Activated naive CD4-positive, alpha-beta T cell treated with anti-CD3 and anti-CD28 coated beads, Interleukin-2, amount 50 U/mL, for 72 hours (primary cell): ENCODE measurements around the gene ATP8B1. TPM values are rescaled to one million over a fixed set of nuclear protein-coding genes. Genes with fewer than 3 reads are reported as not detected.
"Not testable (repeated sequence)": the region's sequence is repeated elsewhere in the genome, so short reads cannot be mapped to it uniquely, and the experiment has no call there.

ENCODE experiments used
- ATAC-seq, 2 donors: fragments of 150-1000 bp; cut with Tn5 transposase; 2 replicates each; pipeline ENCODE4 v1.10.0; 2021; ENCODE audit warnings: mild to moderate bottlenecking in 2 of 2, moderate library complexity in 2 of 2
- DNase-seq, 2 donors: peaks; one replicate each; pipeline ENCODE4 v3.0.0; 2021 to 2022; ENCODE audit warnings: low spot score in 2 of 2
- H3K27ac Mint-ChIP-seq, 2 donors: one replicate each; pipeline ENCODE4 v1.8.0; 2022; ENCODE audit warnings: mild to moderate bottlenecking in 2 of 2, mixed read lengths in 2 of 2
- H3K36me3 Mint-ChIP-seq, 2 donors: one replicate each; pipeline ENCODE4 v1.8.0; 2022; ENCODE audit warnings: mixed read lengths in 2 of 2
- H3K9me3 Mint-ChIP-seq, 2 donors: one replicate each; pipeline ENCODE4 v1.8.0; 2022; ENCODE audit warnings: mixed read lengths in 2 of 2
- total RNA-seq, 2 donors: library from RNA; stranded (reverse); gene quantifications; one replicate each; pipeline ENCODE4 v1.2.3, GENCODE V29; 2022

The ATP8B1 gene
- total RNA-seq, 2 donors from 2014 or later = not detected

DNA sequence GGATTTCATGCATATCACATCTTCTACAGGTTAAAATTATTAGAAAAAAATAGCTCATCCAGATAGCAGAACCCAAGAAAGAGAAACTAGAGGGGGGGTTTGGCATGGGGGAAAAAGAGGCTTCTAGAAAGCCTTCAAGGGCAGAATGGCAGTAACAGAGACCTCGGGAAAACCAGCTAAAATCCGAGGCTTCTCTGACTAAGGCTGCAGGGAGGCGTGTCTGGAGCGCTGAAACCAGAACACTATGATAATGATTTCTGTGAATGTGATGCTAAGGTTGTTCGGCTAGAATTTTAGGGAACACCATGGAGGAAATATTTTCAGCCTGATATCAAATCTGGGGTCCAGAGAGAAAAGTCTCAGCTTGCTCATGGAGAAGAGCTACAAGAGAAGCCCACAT is 73.0 kb downstream of the ATP8B1 start:
- no peak for DNase-seq
- Mint-ChIP-seq H3K36me3 (peaks cover 21 to 38% of the 10 kb centered on the region in 2 donors), H3K27ac (no peak overlapping the region), H3K9me3 (peaks cover 28% of the 10 kb centered on the region in 2 donors)
- no peak for ATAC-seq

DNA sequence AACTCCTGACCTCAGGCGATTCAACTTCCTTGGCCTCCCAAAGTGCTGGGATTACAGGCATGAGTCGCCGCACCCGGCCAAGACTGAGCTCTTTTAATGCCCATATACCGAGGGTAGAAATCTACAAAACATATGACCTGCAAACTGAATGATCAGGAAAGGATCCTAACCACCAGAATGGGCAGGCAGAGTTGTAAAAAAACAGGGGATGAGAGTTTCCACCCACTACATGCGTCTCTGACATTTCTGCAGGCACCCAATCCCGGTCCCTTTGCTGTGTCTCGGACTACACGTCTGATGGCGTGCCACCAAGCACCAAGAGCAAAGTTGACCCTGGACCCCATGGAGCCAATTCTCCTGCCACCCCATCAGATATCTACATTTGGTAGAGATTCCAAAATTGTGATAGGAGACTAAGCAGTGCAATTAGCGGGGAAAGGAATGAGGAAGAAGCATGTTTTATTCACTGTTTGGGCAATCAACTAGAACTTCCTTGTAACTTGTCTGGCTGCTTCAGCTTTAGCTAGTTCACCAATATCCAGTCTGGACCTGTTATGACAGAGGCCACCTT is 74.1 kb downstream of the ATP8B1 start:
- DNase-seq (no peak), ATAC-seq (no peak)
- Mint-ChIP-seq H3K9me3 (peaks cover 26 to 28% of the 10 kb centered on the region in 2 donors), H3K36me3 (peaks cover 19 to 36% of the 10 kb centered on the region in 2 donors), H3K27ac (no peak overlapping the region)

DNA sequence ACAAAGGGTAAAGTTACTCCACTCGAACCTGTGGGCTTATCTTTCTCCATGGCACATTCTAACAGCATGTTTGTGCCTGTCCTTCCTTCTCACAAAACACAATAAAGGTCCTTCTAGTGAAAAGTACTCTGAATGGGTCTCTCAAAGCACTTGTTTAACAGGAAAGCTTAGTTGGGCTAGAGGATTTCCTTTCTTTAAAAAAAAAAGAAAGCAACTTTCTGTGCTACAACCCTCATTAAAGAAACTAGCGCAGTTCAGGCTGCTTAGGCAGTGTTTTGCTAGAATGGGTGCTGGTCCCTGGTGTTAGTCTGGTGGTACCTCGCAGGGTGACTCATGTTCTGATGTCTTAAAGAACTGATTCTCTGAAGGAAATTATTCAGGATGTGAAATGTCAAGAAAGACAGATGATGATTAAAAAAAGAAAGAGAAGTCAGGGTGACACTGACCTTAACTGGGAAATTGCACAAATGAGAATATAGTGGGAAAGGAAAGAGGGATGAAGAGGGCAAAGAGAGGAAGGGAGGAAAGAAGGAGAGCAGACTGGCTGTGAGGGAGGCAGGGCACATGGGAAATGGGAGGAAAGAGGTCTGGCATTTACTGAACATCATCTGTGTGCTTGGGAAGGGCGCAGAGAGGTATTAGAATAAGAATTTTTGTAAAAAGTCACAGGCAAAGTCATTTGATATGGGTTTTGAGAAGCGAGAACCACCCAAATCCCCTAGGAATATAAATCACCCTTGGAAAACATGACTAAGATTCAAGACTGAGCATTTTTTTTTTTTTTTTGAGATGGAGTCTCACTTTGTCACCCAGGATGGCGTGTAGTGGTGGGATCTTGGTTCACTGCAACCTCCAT is 74.9 kb downstream of the ATP8B1 start:
- DNase-seq (no peak), ATAC-seq (peak in 1 of 2 donors; percentile 24)
- H3K27ac Mint-ChIP-seq = no peak overlapping the region
- H3K9me3 Mint-ChIP-seq = peaks cover 25 to 28% of the 10 kb centered on the region in 2 donors
- peaks cover 16 to 35% of the 10 kb centered on the region in 2 donors for H3K36me3 Mint-ChIP-seq

DNA sequence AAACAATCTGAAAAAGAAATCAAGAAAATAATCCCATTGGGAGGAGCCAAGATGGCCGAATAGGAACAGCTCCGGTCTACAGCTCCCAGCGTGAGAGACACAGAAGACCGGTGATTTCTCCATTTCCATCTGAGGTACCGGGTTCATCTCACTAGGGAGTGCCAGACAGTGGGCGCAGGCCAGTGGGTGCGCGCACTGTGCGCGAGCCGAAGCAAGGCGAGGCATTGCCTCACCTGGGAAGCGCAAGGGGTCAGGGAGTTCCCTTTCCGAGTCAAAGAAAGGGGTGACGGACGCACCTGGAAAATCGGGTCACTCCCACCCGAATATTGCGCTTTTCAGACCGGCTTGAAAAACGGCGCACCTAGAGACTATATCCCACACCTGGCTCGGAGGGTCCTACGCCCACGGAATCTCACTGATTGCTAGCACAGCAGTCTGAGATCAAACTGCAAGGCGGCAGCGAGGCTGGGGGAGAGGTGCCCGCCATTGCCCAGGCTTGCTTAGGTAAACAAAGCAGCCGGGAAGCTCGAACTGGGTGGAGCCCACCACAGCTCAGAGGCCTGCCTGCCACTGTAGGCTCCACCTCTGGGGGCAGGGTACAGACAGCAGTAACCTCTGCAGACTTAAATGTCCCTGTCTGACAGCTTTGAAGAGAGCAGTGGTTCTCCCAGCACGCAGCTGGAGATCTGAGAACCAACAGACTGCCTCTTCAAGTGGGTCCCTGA is 83.7 kb downstream of the ATP8B1 start:
- Mint-ChIP-seq H3K36me3 (peaks cover 11 to 37% of the 10 kb centered on the region in 2 donors), H3K9me3 (peaks cover 31 to 32% of the 10 kb centered on the region in 2 donors)
- DNase-seq, H3K27ac Mint-ChIP-seq, ATAC-seq: not testable (repeated sequence)

DNA sequence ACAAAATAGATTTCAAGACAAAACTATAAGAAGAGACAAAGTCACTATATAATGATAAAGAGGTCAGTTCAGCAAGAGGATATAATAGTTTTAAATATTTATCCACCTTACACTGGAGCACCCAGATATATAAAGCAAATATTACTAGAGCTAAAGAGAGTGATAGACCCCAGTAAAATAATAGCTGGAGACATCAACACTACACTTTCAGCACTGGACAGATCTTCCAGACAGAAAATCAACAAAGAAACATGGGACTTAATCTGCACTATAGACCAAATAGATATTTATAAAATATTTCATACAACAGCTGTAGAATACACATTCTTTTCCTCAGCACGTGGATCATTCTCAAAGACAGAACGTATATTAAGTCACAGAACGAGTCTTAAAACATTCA is 86.6 kb downstream of the ATP8B1 start:
- peaks cover 11 to 41% of the 10 kb centered on the region in 2 donors for H3K36me3 Mint-ChIP-seq
- H3K9me3 Mint-ChIP-seq = peaks cover 31 to 32% of the 10 kb centered on the region in 2 donors
- H3K27ac Mint-ChIP-seq = no peak overlapping the region
- ATAC-seq (no peak), DNase-seq (no peak)

DNA sequence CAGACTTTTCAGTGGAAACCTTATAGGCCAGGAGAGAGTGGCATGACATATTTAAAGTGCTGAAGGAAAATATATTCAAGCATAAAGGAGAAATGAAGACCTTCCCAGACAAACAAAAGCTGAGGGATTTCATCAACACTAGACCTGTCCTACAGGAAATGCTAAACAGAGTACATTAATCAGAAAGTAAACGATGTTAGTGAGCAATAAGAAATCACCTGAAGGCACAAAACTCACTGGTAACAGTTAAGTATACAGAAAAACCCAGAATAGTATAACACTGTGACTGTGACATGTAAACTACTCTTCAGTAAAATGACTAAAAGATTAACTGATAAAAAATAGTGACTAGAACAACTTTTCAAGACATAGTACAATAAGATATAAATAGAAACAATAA is 87.4 kb downstream of the ATP8B1 start:
- H3K9me3 Mint-ChIP-seq = peaks cover 32 to 36% of the 10 kb centered on the region in 2 donors
- DNase-seq = no peak
- ATAC-seq = no peak
- peaks cover 13 to 46% of the 10 kb centered on the region in 2 donors for H3K36me3 Mint-ChIP-seq
- no peak overlapping the region for H3K27ac Mint-ChIP-seq

DNA sequence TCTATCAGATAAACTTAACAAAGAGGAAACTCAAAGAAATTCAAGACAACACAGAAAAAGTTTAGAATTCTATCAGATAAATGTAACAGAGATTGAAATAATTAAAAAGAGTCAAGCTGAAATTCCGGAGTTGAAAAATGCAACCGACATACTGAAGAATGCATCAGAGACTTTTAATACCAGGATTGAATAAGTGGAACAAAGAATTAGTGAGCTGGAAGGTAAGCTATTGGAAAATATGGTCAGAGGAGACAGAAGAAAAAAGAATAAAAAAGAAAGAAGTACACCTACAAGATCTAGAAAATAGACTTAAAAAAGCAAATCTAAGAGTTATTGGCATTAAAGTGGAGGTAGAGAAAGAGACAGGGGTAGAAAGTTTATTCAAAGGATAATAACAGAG is 88.0 kb downstream of the ATP8B1 start:
- H3K36me3 Mint-ChIP-seq = peaks cover 19 to 52% of the 10 kb centered on the region in 2 donors
- DNase-seq = no peak
- H3K9me3 Mint-ChIP-seq = peaks cover 37 to 39% of the 10 kb centered on the region in 2 donors
- no peak for ATAC-seq
- H3K27ac Mint-ChIP-seq = no peak overlapping the region

DNA sequence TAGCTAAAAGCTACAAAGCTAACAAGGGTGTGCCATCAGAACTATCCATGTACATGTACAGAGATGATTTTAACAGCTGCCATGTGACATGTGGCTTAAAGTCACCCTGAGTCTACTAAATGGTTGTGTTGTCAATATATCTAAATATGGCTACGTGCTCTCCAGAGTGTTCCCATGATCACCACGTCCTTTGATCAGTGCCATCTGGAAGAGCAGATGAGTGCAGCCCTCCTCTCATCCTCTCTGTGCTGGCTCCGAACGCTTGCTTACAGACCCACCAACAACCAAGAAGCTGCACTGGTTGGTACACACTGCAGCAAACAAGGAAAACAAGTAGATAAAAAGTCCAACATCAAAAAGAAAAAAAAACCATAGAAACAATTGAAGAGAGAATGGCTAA is 92.9 kb downstream of the ATP8B1 start:
- Mint-ChIP-seq H3K36me3 (peaks cover 25 to 43% of the 10 kb centered on the region in 2 donors), H3K9me3 (peaks cover 32 to 34% of the 10 kb centered on the region in 2 donors), H3K27ac (peak overlapping the region in 1 of 2 donors; percentile 76)
- ATAC-seq = no peak
- no peak for DNase-seq

DNA sequence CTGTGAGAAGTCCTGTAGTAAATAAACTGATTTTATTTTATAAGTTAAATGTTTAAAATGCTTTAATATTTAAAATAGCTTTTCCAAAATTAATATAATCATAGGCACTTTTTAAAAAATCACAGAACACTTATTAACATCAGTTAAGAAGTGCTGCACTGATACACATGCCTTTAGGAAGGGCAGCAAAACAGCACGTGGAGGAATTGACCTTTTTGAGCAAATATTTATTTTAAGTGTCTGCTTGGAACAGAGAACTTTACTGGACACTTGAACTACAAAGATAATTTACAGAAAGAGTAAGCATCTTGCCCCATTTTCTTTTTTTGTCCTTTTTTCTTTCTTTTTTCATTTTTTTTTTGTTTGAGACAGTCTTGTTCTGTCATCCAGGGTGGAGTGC is 93.8 kb downstream of the ATP8B1 start:
- DNase-seq = no peak
- Mint-ChIP-seq H3K27ac (no peak overlapping the region), H3K9me3 (peaks cover 26% of the 10 kb centered on the region in 2 donors), H3K36me3 (peaks cover 29 to 35% of the 10 kb centered on the region in 2 donors)
- ATAC-seq = no peak

DNA sequence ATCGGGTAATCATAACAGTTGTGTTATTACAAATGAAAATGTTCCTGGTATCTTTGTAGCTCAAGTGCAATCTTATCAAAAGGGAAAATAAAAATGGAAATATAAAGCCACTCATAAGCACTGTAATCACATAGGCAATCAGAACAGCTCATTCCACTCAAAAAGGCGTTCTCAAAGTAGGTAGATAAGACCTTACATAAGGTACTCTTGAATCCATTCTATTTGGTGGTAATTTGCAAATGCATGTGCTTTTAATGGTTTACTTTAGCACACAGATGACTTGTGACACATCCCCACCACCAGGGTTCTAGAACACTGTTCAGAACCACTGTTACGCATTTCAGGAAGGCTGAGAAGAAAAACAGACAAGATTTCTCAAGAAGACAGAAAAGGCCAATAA is 94.8 kb downstream of the ATP8B1 start:
- peaks cover 26% of the 10 kb centered on the region in 2 donors for H3K9me3 Mint-ChIP-seq
- DNase-seq = no peak
- no peak overlapping the region for H3K27ac Mint-ChIP-seq
- ATAC-seq = no peak
- peaks cover 32 to 35% of the 10 kb centered on the region in 2 donors for H3K36me3 Mint-ChIP-seq

DNA sequence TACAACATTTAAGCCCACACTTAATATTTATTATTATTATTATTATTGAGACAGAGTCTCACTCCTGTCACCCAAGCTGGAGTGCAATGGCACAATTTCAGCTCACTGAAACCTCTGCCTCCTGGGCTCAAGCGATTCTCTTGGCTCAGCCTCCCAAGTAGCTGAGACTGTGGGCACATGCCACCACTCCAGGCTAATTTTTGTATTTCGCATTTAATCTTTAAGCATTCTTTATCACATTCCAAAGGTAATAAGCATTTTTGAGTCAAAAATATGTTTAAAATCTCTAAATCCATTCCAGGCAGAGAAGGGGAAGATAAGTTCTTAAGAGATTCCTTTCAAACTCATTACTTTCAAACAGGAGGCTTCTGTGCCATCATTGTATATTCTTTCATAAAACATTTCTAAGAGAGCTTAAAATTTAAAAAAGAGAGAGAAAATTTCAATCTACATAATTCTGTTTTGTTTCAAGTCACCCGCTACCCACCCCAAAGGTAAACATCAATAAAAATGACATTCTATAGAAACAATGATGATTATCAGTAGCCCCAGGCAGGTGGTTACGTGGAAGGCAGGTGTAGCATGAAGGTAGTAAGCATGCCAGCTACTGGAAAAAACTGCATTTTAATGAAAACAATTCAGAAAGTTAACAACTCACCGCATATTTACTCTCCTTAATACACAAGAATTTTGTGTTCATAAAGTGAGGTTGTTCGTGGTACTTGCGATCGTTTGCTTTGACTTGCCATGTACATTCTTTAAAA is 97.1 kb downstream of the ATP8B1 start:
- ATAC-seq = no peak
- Mint-ChIP-seq H3K27ac (no peak overlapping the region), H3K9me3 (peaks cover 25 to 34% of the 10 kb centered on the region in 2 donors), H3K36me3 (peaks cover 32 to 33% of the 10 kb centered on the region in 2 donors)
- no peak for DNase-seq

DNA sequence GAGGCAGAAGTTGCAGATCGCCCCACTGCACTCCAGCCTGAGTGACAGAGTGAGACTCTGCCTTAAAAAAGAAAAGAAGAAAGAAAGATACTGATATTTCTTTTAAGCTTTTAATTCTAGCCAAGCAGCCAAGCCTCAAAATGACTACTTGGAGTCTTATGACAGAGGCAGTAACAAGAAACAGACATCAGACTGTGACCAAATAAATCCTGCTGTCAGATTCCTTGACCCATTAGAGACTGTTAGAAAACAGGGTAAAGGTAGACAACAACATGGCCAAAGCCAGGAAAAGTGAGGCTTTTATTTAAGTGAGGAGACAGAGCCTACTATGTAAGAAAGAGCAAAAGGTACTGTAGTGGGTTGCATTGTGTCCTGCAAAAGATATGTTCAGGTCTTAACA is 98.1 kb downstream of the ATP8B1 start:
- no peak for ATAC-seq

DNA sequence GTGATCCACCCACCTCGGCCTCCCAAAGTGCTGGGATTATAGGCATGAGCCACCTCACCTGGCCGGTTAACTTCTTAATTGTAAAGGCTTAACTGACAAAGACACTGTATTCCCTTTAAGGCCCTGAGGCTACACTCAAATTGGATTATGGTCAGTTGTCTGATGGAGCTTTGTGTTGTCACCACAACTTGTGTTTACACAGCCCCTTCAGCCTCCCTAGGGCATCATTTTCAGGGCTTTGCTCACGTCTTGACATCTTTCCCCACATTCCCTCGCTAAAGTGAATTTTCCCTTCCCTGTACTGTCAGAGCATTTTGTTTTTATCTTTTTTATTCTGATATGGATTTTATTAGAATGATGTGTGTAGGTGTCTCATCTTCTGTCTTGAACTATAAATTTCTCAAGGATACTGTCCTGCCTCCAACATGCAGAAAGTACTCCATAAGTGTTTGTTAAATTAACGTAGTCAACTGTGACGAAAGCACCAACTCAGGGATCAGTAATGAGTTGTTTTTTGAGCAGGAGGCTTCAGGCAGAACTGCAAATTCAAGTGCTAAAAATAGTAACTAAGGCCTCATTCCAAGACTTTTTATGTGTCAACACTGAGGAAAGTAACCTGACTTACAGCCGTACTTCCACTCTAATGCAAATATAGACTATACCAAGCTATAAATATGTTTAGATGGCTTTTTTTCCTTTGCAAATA is 104.4 kb downstream of the ATP8B1 start:
- DNase-seq (no peak), ATAC-seq (no peak)
- no peak overlapping the region for H3K27ac Mint-ChIP-seq
- peaks cover 0 to 6% of the 10 kb centered on the region in 2 donors for H3K36me3 Mint-ChIP-seq
- H3K9me3 Mint-ChIP-seq = peaks cover 3 to 9% of the 10 kb centered on the region in 2 donors

More for the DNA sequence above, 98.1 kb downstream of the ATP8B1 start:
- Mint-ChIP-seq H3K9me3 (peaks cover 21 to 30% of the 10 kb centered on the region in 2 donors), H3K36me3 (peaks cover 24 to 25% of the 10 kb centered on the region in 2 donors), H3K27ac (no peak overlapping the region)
- no peak for DNase-seq

DNA sequence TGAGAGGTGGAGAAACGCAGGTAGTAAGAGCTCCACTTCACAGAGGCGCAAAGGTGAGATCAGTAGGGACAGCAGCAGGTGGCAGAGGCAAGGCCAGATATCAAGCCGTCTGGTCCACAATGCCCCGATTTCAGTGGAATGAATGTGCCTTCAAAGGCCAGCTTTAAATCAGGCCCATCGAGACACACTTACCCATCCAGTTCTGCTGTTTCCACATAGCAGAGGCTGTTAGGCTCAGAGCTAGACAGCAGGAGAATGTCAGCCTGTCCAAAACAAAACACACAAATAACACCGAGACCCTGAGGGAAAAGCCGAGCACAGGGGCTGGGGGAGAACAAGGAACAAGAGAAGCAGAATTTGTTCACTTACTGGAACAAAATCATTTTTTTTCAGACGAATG is 105.7 kb downstream of the ATP8B1 start:
- peaks cover 3 to 4% of the 10 kb centered on the region in 2 donors for H3K9me3 Mint-ChIP-seq
- peaks cover 0 to 6% of the 10 kb centered on the region in 2 donors for H3K36me3 Mint-ChIP-seq
- ATAC-seq = no peak
- no peak for DNase-seq
- H3K27ac Mint-ChIP-seq = no peak overlapping the region

DNA sequence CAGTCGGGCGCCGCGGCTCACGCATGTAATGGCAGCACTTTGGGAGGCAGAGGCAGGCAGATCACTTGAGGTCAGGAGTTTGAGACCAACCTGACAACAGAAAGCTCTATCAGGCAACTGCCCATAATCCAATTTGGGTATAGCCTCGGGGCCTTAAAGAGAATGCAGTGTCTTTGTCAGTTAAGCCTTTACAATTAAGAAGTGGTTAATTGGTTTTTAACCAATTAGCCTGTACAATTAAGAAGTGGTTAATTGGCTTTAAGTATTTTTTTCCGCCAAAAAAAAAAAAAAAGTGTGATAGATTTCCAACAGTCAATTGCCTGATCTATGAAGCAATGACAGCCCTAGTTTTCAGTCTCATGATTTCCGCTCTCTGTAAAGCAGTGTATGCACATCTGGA is 106.8 kb downstream of the ATP8B1 start:
- DNase-seq = no peak
- H3K9me3 Mint-ChIP-seq = peaks cover 4 to 7% of the 10 kb centered on the region in 2 donors
- peaks cover 0 to 9% of the 10 kb centered on the region in 2 donors for H3K36me3 Mint-ChIP-seq
- H3K27ac Mint-ChIP-seq = no peak overlapping the region
- no peak for ATAC-seq

DNA sequence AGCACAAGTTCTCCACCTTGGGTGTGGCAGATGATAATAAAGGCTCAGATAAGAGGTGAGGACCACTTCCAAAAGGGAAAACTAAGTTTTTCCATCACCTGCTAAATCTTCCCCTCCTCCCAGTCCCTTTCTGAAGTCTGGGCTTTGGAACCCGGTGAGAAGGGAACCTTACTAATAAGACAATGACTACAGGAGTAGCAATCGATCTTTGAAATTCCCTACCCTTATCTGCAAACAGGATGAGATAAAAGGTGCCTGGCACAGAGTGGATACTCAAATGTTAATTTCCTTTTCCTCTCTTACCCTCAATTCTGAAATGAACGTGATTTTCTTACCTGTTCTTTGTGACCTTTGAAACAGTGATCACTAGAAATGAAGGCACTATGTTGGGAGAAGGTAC is 111.8 kb downstream of the ATP8B1 start:
- no peak for ATAC-seq
- DNase-seq = no peak
- peaks cover 6 to 9% of the 10 kb centered on the region in 2 donors for H3K9me3 Mint-ChIP-seq
- no peak overlapping the region for H3K27ac Mint-ChIP-seq
- peaks cover 9 to 17% of the 10 kb centered on the region in 2 donors for H3K36me3 Mint-ChIP-seq
